DMS53 treated with DMSO at 0.1 percent for 48 hours (cell line): Measurements from ENCODE around the gene TRIM50.
A peak's percentile ranks its signal among the peaks of the same experiment; 100 is the strongest.
"Not testable (repeated sequence)": the region's sequence is repeated elsewhere in the genome, so short reads cannot be mapped to it uniquely, and the experiment has no call there.

Source experiments
- DNase-seq: peaks from one replicate; lab custom pipeline; 2025; ENCODE audit not compliant: unreplicated experiment; lab: John Stamatoyannopoulos, UW

Gene TRIM50

GRCh38 chr7:73327922-73328321 is at the start of gene TRIM50, which contains the start of gene FKBP6:
TRIM50 (minus strand) TSS chr7:73328082; CDS start chr7:73324787, 3,295 bp downstream.
FKBP6 (plus strand) TSS chr7:73328161; CDS start chr7:73328429, 268 bp downstream.
- not testable (repeated sequence) for DNase-seq

- DNase-seq: no peak
These were observed 49.0 kb upstream of the TRIM50 start for GRCh38 chr7:73376671-73377412.

- DNase-seq: not testable (repeated sequence)
These were observed 48.4 kb upstream of the TRIM50 start for GRCh38 chr7:73376262-73376661.

GRCh38 chr7:73373741-73374140 is 45.9 kb upstream of the TRIM50 start:
- DNase-seq: no peak

GRCh38 chr7:73369622-73370021 is 41.7 kb upstream of the TRIM50 start:
- DNase-seq: no peak

GRCh38 chr7:73369009-73369408 is 41.1 kb upstream of the TRIM50 start:
- DNase-seq: no peak

GRCh38 chr7:73366990-73367389 is 39.1 kb upstream of the TRIM50 start:
- no peak for DNase-seq

GRCh38 chr7:73366127-73366526 is 38.2 kb upstream of the TRIM50 start:
- no peak for DNase-seq

- DNase-seq: no peak
These were observed 36.3 kb upstream of the TRIM50 start for GRCh38 chr7:73364006-73364728.

- DNase-seq: no peak
These were observed 35.5 kb upstream of the TRIM50 start for GRCh38 chr7:73363225-73364005.

- DNase-seq: not testable (repeated sequence)
These were observed 32.7 kb upstream of the TRIM50 start for GRCh38 chr7:73360590-73360989.

- no peak for DNase-seq
These were observed 32.0 kb upstream of the TRIM50 start for GRCh38 chr7:73359746-73360375.

GRCh38 chr7:73359306-73359705 is 31.4 kb upstream of the TRIM50 start:
- no peak for DNase-seq

GRCh38 chr7:73358590-73359275 is 30.9 kb upstream of the TRIM50 start:
- DNase-seq: no peak

GRCh38 chr7:73356159-73356558 is 28.3 kb upstream of the TRIM50 start:
- DNase-seq: no peak

GRCh38 chr7:73354821-73355220 is 26.9 kb upstream of the TRIM50 start:
- no peak for DNase-seq

- DNase-seq: no peak
These were observed 26.3 kb upstream of the TRIM50 start for GRCh38 chr7:73354196-73354595.

GRCh38 chr7:73353243-73353642 is 25.4 kb upstream of the TRIM50 start:
- peak; percentile 98 for DNase-seq

GRCh38 chr7:73352784-73353183 is 24.9 kb upstream of the TRIM50 start:
- no peak for DNase-seq

GRCh38 chr7:73351447-73352167 is 23.7 kb upstream of the TRIM50 start:
- no peak for DNase-seq
